GM19468 (cell line): Measurements from ENCODE around the gene SPRR2B.
"Not testable (repeated sequence)": the region's sequence is repeated elsewhere in the genome, so short reads cannot be mapped to it uniquely, and the experiment has no call there.

ENCODE experiments used
- ATAC-seq: cut with Tn5 transposase; IDR thresholded peaks from one replicate; pipeline ENCODE4 v1.9.1; 2021; ENCODE audit warnings: mild to moderate bottlenecking, moderate library complexity, moderate number of reproducible peaks; ENCODE audit not compliant: unreplicated experiment; ENCODE audit errors: extremely low read depth

The SPRR2B gene

GRCh38 chr1:153040950-153041631 is 30.3 kb downstream of the SPRR2B start, which contains the start of gene SPRR2D:
Gene SPRR2D, minus strand, starts transcription at chr1:153041120. Its CDS starts 774 bp downstream, at chr1:153040346.
- ATAC-seq, result no peak

- ATAC-seq, result no peak
These were observed 36.2 kb downstream of the SPRR2B start for GRCh38 chr1:153035211-153035610.

- ATAC-seq, result no peak
These were observed 38.6 kb downstream of the SPRR2B start for GRCh38 chr1:153032677-153033308.

- no peak for ATAC-seq
These were observed 39.3 kb downstream of the SPRR2B start for GRCh38 chr1:153032073-153032472.

GRCh38 chr1:153030895-153031294 is 40.5 kb downstream of the SPRR2B start, which contains the start of gene SPRR1B:
Gene SPRR1B, plus strand, starts transcription at chr1:153031203. Its CDS starts 1,143 bp downstream, at chr1:153032346.
- no peak for ATAC-seq

GRCh38 chr1:153028766-153029165 is 42.6 kb downstream of the SPRR2B start:
- no peak for ATAC-seq

- ATAC-seq, result no peak
These were observed 45.6 kb downstream of the SPRR2B start for GRCh38 chr1:153025797-153026196.

DNA sequence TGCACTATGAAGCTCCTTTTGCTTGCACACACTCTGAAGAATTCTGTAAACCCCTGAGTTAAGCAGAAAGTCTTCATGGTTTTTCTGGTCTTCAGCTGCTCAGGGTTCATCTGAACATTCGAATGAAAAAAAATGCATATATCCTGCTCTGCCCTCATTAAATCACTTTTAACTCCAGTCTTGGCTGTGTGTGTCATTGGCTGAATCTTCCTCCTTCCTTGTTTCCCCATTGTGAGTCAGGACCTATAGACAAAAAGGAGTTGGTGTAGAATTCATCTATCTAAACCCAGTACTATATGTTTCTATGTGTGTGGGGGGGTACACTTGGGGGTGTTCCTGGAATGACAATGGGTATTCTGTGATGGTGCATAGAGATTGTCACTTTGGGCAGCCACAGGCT is 47.0 kb downstream of the SPRR2B start:
- ATAC-seq, result no peak

GRCh38 chr1:153023109-153023508 is 48.3 kb downstream of the SPRR2B start:
- ATAC-seq, result no peak

- ATAC-seq, result not testable (repeated sequence)
These were observed 49.1 kb downstream of the SPRR2B start for GRCh38 chr1:153022340-153022739.

GRCh38 chr1:153021829-153022228 is 49.6 kb downstream of the SPRR2B start:
- ATAC-seq, result not testable (repeated sequence)
